ENCODE data around the gene SPARCL1. TPM values are rescaled to one million over a fixed set of nuclear protein-coding genes. Genes with fewer than 3 reads are reported as not detected.

The SPARCL1 gene
- total and polyA plus RNA-seq, 2 experiments from 2014 or later, result 15.2 to 45.4 TPM

DNA sequence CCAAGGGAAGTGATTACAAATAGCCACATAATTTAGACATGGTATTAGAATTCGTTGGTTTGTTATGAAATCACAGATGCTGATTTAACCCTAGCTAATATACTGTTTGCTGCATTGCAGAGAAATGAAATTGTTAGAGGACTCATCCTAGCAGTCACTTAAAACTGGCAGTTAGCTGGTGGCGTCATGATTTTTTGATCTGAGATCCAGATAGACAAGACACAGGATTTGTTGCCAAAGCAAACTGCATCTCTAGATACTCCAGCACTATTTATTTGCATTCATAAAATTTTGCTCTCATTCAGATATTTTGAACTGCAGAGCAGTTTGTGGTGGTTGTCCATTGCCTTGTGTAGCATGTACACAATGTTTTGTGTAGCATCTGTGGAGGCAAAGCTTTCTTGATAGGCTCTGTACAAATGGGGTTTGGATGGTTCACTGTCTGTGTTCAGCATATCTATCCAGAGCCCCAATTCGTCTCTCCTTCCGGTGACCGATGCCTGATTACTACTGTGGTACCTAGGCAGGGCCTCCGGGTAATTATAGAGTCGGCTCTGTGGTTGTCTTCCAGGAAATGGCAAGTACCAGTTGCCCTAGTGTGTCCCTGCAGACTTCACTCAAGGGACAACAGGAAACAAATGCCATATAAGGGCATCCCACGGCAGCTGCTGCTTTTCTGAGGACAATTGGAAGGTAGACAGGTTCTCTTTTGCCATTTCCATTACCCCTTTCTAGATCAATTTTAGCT lies 30.1 kb upstream of the SPARCL1 start:
- H3K4me1 ChIP-seq (ENCODE audit: insufficient read depth), result no peaks in the 10 kb centered on the region
- no peak overlapping the region for H3K4me3 ChIP-seq
- H3K4me2 ChIP-seq, result no peak overlapping the region
- H3K79me2 ChIP-seq, result no peaks in the 10 kb centered on the region
- no peak overlapping the region for H2AFZ ChIP-seq
- TF ChIP-seq EZH2phosphoT487 (IDR thresholded peaks at IDR 0.05; ENCODE audit: low read depth, severe bottlenecking, unreplicated experiment), result no peak
- TF ChIP-seq, protein P1, sequence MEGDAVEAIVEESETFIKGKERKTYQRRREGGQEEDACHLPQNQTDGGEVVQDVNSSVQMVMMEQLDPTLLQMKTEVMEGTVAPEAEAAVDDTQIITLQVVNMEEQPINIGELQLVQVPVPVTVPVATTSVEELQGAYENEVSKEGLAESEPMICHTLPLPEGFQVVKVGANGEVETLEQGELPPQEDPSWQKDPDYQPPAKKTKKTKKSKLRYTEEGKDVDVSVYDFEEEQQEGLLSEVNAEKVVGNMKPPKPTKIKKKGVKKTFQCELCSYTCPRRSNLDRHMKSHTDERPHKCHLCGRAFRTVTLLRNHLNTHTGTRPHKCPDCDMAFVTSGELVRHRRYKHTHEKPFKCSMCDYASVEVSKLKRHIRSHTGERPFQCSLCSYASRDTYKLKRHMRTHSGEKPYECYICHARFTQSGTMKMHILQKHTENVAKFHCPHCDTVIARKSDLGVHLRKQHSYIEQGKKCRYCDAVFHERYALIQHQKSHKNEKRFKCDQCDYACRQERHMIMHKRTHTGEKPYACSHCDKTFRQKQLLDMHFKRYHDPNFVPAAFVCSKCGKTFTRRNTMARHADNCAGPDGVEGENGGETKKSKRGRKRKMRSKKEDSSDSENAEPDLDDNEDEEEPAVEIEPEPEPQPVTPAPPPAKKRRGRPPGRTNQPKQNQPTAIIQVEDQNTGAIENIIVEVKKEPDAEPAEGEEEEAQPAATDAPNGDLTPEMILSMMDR (IDR thresholded peaks at IDR 0.05; ENCODE audit: poor library complexity), result no peak
- no peaks in the 10 kb centered on the region for H3K36me3 ChIP-seq (replicated peaks; ENCODE audit: insufficient read depth, low read depth)
- H4K20me1 ChIP-seq (ENCODE audit: insufficient read depth, poor library complexity, severe bottlenecking), result no peaks in the 10 kb centered on the region
- WGBS (ENCODE audit: low lambda C conversion rate, missing lambda C conversion rate), result 55% methylated on average over 8 of the region's 8 CpGs
- no peak for DNase-seq (ENCODE audit: low spot score)
- H3K9me3 ChIP-seq (ENCODE audit: low read depth), result no peaks in the 10 kb centered on the region
- H3K27me3 ChIP-seq, result no peaks in the 10 kb centered on the region
- no peak overlapping the region for H3K27ac ChIP-seq
- H3K9me2 ChIP-seq (replicated peaks; ENCODE audit: insufficient read depth), result no peaks in the 10 kb centered on the region

DNA sequence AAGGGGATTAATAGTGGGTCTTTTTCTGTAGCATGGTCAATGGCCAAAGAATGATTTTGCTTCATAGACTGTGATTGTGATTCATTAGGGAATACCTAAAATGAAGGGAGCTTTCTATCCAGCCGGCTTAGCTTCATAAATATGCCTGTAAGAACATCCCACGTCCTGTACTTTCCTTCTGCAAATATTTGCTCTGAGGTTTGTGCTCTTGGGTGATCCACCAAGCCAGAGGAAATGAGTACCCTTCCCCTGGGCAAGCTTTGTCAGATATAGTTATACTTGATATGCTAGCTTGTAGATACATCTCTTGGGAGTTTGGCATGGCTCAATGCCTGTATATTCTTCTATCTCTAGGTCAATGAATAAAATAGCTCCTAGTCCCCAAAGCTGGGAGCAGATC lies 28.2 kb upstream of the SPARCL1 start:
- TF ChIP-seq EZH2 (IDR thresholded peaks at IDR 0.05; ENCODE audit: borderline replicate concordance) (no peak), EZH2phosphoT487 (IDR thresholded peaks at IDR 0.05; ENCODE audit: low read depth, severe bottlenecking, unreplicated experiment) (no peak)
- TF ChIP-seq, protein P1 (IDR thresholded peaks at IDR 0.05; ENCODE audit: poor library complexity), result no peak
- WGBS (ENCODE audit: low lambda C conversion rate, missing lambda C conversion rate), result 51% methylated on average over 2 of the region's 2 CpGs

DNA sequence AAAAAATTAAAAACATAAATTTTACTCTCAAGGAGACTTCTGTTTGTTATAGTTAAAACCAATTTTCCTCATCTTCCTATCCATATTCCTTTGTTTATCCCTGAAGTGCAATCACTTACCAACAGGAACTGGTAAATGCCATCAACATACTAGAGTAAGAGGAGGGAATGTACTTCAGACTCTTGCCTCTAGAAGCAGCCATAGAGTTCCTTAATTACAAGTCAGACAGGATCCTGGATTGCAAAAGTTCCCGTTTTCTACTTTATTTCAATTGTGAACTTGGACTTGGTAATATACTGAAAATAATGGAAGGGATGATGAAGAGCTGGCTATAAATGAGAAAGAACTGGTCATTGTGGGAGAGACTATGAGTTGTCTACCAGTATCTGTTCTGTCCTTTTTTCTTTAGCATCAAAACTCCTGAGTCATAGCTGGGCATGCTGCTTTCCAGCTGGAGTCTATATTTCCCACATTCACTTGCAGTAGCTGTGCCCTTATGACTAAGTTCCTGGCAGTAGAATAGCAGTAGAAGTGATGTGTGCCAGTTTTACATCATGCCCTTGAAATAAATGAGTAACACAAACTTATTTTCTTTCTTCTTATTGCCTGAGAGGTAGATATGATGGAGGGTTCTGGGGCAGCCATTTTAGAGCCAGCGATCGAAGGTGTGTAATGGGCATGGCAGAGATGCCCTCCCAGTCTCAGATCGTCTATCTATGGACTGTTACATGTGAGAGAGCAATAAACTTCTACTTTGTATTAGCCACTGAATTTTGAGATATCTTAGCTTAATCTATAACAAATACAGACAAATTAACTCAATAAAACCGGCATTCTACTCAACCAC lies 26.8 kb upstream of the SPARCL1 start:
- no peak overlapping the region for H3K27ac ChIP-seq
- no peak for DNase-seq (ENCODE audit: low spot score)
- no peak overlapping the region for H2AFZ ChIP-seq
- H3K4me1 ChIP-seq (ENCODE audit: insufficient read depth), result no peaks in the 10 kb centered on the region
- WGBS (ENCODE audit: low lambda C conversion rate, missing lambda C conversion rate), result 89% methylated on average over 5 of the region's 5 CpGs
- H3K4me3 ChIP-seq, result no peak overlapping the region
- no peaks in the 10 kb centered on the region for H3K9me2 ChIP-seq (replicated peaks; ENCODE audit: insufficient read depth)
- no peaks in the 10 kb centered on the region for H4K20me1 ChIP-seq (ENCODE audit: insufficient read depth, poor library complexity, severe bottlenecking)
- H3K27me3 ChIP-seq, result no peaks in the 10 kb centered on the region
- no peaks in the 10 kb centered on the region for H3K79me2 ChIP-seq
- no peaks in the 10 kb centered on the region for H3K36me3 ChIP-seq (replicated peaks; ENCODE audit: insufficient read depth, low read depth)
- H3K9me3 ChIP-seq (ENCODE audit: low read depth), result no peaks in the 10 kb centered on the region
- TF ChIP-seq EZH2 (IDR thresholded peaks at IDR 0.05; ENCODE audit: borderline replicate concordance), result no peak
- TF ChIP-seq, protein P1 (IDR thresholded peaks at IDR 0.05; ENCODE audit: poor library complexity), result no peak
- no peak for TF ChIP-seq EZH2phosphoT487 (IDR thresholded peaks at IDR 0.05; ENCODE audit: low read depth, severe bottlenecking, unreplicated experiment)
- no peak overlapping the region for H3K4me2 ChIP-seq

More for the DNA sequence above, 28.2 kb upstream of the SPARCL1 start:
- no peaks in the 10 kb centered on the region for H3K79me2 ChIP-seq
- H3K4me3 ChIP-seq, result no peak overlapping the region
- no peaks in the 10 kb centered on the region for H3K36me3 ChIP-seq (replicated peaks; ENCODE audit: insufficient read depth, low read depth)
- H4K20me1 ChIP-seq (ENCODE audit: insufficient read depth, poor library complexity, severe bottlenecking), result no peaks in the 10 kb centered on the region
- H3K9me2 ChIP-seq (replicated peaks; ENCODE audit: insufficient read depth), result no peaks in the 10 kb centered on the region
- no peaks in the 10 kb centered on the region for H3K9me3 ChIP-seq (ENCODE audit: low read depth)
- no peak overlapping the region for H3K4me2 ChIP-seq
- H3K4me1 ChIP-seq (ENCODE audit: insufficient read depth), result no peaks in the 10 kb centered on the region
- no peak for DNase-seq (ENCODE audit: low spot score)
- H3K27me3 ChIP-seq, result no peaks in the 10 kb centered on the region
- H2AFZ ChIP-seq, result no peak overlapping the region
- no peak overlapping the region for H3K27ac ChIP-seq

All from hepatocyte (in vitro differentiated cells).